GM20431 (cell line): Measurements from ENCODE around the gene FAM107B.

Source experiments
- in situ Hi-C: fragments of 300-500 bp; cut with MseI, MboI; formaldehyde crosslinking; loops from one replicate; pipeline ENCODE4 v1.15.0; 2020; ENCODE audit warnings: low sequenced_read_pairs; ENCODE audit not compliant: unreplicated experiment

The FAM107B gene

DNA sequence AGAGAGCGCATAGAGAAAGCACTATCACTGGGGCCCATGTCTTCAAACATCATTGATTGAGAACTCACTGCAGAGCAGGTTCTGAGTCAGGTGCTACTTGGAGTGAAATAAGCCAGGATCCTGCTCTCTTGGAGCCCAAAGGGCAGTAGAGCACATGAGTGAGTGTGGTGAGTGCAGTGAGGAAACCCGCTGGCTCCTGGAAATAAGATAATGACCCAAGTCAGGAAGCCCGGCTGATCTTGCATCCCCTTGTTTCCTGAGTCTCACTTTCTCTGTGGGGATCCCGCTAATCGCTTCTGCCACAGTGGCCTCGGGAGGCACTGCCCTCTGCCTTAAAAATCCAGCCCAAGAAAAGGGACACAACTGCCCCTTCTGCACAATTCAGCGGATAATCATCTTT is 7.1 kb upstream of the FAM107B start:
- in situ Hi-C loops = no loop called here

DNA sequence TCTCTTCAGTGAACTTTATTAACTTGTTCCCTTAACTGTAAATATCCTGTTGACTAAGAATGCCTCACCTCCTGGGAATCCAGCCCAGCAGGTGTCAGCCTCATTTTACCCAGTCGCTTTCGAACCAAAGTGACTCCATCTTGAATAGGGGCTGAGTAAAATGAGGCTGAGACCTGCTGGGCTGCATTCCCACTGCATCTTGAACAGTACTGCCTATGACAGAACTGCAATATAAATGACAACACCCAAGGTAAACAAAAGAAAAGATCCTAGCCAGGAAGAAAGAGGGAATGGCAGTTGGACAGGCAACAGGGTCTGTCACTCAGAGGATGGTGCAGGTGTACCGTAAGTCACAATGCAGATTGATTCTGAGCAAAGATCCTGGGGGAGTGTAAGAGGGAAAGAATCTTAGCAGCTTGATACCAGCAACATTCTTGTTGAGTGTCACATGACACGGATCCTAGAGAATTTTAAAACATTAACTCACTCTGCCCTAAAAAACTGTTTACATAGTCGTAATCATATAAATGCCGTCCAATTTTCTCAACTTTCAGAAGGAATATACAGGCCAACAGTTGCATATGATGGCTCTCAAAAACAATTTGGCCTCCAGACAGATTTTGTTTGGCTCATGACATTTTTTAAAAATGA is 4.4 kb upstream of the FAM107B start:
- in situ Hi-C loops = no loop called here

DNA sequence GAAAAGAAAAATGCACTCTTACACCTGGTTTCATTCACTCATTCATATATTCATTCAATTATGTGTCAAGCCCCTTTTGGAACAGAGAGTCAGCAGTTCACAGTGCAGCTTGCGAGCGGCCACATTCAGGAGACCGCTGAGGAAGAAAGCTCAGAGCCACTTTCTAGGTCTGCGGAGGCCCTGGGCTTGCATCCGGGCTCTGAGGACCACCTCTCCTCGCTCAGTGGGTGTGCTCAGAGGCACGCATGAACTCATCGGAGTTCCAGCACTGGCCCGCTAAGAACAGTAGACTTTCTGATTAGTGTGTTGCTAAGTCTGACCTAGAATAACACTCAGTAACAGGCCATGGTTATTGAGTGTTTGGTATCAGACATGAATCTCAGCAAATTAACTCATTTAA is 1.8 kb upstream of the FAM107B start:
- in situ Hi-C loops = no loop called here

DNA sequence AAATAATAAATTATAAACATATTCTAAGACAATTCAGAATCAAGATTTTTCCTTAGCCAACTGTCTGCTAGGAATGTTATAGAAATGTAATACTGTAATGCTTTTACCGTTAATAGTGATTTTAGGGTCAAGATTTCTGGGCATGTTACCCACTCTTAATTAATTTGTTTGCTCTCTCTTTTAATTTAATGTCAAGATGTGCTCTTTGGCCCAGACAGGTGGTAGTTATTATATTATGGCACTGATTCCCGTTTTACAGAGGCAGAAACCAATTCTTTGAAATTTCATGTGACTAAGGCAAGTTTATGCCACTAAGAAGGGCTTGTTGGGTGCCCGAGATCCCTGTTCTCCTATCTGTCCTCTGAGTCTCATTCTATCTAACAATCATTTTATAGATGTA is 959 bp upstream of the FAM107B start:
- in situ Hi-C loops = no loop called here

DNA sequence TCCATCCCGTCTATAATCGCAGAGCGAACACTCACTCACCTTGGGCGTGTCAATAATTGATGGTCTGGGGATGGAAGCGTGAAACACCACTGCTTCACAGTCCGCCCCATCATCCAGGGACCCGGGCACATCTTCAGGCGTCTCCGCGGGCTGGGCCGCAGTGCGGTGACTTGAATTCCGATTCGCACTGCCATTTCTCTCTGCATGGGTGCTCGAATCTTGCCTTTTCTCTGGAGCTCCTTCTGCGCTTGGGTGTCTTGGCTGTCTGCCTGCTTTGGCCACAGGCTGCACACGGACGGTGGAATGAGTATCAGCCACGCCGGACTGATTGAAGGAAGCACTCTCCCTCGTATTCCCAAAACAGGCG is 500 bp downstream of the FAM107B start:
- in situ Hi-C loops = no loop called here

DNA sequence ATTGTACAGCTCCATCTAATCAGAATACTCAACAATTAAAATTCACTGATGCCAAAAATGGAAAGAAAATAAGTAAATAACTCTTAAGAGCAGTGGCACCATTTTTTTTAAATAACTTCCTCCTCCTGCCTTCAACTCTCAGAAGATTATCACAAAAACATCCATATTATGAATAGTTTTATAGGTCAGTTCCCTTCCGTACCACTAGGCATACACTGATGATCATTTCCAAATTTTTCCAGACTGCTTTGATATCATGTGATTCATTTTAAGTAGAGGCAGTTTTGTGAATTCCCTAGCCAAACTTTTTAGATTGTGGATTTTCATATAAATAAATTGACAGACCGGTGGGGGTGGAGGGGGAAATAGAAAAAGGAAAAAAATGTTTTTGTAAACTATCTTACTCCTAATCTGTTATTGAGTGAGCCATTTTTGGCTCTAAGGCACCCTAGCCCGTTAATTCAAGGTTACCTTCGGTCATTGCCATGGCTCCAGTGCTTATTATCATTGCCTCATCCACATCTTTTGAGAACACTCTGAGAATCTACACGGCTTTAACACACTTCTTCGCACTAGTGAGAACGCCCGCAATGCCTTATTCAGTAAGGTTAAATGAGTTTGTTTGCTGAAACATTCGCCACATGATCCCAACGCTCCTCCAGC is 1.0 kb downstream of the FAM107B start:
- in situ Hi-C loops = no loop called here

DNA sequence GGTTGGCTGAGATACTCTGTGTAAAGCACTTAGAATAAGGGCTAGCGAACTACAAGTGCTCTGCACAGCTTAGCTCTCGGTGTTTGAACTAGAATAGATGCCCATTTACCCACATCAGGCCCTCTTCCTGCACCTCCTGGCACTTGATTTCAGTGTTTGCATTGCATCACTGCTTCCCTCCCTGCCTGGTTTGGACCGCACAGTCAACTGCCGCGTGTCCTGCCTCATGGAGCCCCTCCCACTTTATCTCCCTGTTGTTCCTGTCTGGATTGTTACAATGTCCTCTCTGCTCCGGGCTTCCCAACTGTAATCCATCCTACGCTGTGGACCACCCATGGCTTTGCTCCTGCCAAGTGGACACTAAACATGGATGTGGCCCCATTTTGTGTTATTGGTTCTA is 2.3 kb downstream of the FAM107B start:
- in situ Hi-C loops = no loop called here

DNA sequence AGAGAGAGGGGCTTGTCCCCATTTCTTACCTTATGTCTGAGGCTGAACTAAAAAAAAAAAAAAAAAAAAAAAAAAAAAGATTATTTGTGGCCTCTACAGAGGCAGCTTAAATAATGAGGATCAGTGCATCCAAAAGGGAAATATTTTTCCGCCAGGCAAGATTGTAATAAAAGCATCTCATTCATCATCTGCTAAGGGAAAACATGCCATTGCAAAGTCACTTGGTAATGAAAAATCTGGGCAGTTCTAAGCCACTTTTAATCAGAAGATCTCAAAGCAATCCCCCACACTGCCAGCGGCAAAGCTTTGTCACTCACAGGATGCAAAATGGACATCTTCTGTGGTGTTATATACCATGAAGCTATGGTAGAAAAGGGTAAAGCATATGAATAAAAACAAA is 3.8 kb downstream of the FAM107B start:
- in situ Hi-C loops = no loop called here

DNA sequence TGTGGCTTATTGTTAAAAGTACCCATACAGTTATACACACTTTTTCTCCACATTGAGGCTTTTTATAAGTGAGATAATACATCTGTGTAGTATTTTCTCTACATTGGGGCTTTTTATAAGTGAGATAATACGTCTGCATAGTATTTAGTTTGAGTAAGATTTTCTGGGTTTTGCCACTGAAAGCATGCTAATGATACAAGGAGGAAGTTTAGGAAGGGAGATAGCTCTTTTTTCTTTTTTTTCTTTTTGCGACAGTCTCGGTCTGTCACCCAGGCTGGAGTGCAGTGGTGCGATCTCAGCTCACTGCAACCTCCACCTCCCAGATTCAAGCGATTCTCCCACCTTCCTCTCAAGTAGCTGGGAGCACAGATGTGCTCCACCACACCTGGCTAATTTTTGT is 13.3 kb downstream of the FAM107B start:
- in situ Hi-C loops = no loop called here

DNA sequence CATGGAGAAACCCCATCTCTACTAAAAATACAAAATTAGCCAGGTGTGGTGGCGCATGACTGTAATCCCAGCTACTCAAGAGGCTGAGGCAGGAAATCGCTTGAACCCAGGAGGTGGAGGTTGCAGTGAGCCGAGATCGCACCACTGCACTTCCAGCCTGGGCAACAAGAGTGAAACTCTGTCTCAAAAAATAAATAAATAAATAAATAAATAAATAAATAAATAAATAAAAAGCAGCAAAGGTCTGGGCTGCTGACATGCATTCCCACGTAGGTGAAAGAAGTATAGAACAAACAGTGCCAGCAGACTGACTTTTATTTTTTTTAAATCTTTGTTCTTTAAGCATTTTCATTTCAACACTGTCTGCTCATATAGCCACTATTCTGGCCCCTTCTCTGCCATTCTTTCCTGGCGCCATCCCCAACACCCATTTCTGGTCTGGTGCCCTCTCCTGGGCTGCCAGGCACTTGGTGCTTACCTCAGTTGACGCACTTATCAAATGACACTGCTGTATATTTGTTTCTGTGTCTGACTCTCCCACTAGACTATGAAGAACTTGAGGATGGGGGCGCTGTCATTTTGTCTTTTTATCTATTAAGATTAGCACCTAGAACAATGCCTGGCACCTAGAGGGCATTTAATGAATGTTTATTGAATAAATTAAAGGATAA is 15.6 kb downstream of the FAM107B start:
- in situ Hi-C loops = no loop called here

DNA sequence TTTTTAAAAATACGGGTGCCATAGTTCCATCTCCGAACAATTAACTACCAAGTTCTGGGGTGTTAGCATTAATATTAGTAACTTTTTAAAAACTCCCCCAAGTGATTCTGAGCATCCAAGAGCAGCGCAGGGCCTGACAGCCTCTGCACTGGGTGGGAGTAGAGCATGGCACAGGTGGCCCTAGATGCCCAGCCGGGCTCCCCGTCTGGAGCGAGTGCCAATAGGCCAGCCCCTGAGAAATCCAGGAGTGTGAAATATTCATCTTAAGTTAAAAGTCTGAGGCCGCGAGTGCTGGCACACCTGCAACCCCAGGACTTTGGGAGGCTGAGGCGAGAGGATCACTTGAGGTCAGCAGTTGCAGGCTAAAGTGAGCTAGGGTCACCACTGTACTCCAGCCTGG is 16.2 kb downstream of the FAM107B start:
- in situ Hi-C loops = no loop called here

DNA sequence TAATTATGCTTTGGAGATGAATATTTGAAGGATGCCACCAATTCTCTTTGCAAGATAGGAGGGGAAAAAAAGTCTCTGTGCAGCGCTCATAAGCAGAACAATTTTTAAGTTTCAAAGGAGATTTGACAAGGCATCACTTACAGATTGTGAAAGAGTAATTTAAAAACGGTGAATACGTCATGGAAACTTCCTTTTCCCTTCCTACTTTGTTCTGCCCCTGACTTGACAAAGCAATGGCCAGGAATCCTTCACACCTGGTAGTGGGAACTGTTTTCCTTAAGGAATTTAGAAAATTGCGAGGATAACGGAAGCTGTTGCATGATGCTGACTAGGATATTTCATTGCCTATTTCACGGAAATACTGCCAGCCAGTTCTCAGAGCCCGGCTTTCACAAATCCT is 16.7 kb downstream of the FAM107B start:
- in situ Hi-C loops = no loop called here

DNA sequence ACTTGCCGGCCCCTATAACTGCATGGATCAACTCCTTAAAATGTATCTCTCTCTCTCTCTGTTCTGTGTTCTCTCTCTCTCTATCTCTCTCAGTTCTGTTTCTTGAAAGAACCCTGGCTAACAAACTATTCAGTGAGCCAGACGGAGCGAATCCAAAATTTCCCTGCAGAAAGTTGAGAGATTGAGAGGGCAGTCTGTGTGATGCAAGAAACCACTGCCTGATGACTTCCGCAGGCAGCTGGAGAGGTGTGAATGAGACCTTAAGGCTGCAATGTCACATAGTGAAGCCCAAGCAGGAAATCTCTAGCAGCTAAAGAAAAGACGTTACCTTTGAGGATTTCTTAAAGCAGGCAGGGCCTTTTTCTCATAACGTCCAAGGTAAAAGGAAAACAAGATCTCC is 17.3 kb downstream of the FAM107B start:
- in situ Hi-C loops = no loop called here

DNA sequence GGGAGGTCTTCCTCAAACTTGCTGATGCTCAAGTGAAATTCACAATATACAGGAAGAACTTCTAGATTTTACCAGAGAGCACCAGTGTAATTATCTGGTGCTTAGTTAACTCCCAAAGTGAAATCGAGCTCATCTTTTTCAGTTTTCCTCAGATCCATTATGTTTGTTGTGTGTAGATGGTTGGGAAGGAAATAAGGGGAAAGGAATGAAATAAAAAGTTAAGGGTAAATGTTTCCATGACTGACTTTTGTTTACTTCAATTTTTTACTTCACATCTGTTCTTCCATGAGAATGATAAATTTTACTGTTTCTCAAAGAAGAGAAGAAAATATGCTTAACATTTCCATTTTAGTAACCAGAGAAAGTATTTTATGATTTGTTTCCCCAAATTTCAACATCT is 21.3 kb downstream of the FAM107B start:
- in situ Hi-C loops = no loop called here

DNA sequence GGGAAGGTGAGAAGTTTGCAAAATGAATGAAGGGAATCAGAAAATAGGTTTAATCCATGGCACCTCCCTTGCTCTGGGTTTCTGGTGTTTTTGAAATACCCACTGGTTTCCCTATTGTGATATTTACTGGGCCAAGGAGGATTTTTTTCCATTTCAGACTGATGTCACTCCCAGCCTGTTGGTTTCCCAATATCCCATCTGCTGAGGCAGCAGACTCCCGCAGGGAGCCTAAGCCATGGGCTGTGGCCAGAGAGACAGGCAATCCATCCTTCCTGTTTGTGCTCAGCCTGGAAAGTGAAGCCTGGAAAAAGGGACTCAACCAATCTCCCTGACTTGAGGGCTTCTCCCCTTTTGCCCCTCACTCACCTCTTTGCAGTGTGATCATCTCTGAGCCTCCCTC is 22.8 kb downstream of the FAM107B start:
- in situ Hi-C loops = no loop called here

DNA sequence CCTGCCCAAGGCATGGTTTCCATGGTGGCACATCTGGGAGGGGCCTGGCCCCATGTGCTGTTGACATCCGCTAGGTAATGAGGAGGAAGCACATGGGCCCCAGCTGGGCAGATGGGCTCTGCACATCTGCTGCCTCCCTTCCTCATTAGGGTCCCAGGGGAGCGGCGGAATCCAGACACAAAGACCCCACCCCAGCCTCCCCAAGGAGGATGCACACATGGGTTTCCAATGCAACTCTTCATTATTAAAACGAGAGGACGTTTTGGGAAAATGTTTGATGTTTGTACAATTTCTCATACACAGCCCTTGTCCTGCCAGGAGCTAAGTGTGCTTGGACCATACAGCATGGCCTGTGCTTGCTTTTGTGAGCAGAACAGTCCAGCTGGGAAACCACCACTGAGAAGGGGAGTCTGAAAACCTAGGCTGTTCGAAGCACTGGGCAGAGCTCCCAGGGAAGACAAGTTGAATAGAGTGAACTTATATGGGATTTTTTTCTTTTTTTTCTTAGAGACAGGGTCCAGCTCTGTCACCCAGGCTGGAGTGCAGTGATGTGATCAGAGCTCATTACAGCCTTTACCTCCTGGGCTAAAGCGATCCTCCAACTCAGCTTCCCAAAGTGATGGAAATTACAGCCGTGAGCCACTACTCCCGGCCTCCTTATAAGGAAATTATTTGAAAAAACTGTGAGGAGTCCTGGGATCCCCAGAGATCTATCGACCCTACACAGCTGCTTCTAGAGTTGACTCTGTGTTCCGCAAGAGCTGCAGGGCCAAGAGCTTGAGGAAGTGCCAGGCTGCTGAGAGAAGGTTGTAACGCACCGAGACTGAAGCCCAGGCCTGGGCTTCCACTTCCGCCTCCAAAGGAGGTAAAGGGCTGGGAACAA is 23.4 kb downstream of the FAM107B start:
- in situ Hi-C loops = no loop called here

DNA sequence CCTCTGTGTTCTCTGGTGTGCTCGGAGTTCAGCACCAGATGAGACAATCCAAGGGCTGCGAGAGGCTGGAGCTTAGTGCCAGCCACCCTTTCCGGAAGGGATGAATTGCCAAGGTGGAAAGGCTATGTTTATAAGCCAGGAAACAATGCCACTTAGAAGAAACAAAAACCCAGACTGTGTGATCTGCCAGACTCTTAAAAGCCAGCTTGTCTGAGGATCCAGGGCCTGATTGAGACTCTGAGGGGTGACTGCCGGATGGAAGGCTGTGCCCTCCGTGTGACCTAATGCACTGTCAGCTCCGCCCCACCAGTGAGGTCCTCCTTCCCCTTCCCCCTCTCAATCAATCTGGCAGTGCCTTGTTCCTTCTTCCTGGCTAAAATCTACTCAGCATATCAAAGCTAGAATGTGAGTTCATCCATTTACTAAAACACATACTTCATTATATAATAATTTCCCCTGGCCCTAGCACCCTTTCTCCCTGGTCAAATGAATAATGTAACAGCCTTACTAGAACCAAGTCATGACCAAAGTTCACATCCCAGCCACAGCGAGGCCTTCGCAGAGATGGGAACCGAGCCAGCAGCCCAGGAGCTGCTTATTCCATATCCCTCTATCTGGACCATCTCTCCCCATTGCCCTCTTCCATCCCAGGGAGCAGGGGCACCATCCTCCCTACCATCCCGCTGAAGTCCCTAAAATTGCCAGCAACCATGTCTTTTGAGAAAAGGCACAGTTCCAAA is 25.5 kb downstream of the FAM107B start:
- in situ Hi-C loops = no loop called here

DNA sequence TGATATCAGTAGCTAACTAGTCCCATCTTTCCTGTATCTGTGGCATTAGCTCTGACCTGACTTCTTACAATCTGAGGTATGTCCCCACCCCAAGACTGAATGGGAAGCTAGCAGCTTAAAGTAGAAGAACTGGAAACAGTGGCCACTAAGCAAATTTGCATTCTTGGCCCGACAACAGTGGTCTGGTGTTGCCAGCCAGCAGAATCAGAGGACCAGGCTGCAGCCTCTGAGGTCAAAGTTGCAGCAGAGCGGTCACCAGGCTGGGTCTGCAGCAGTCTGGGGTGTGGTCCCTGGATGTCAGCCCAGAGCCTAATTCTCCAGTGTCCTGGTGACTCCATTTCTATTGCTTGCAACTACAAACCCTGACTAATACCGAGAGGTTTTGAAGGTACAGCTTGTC is 26.3 kb downstream of the FAM107B start:
- in situ Hi-C loops = no loop called here

DNA sequence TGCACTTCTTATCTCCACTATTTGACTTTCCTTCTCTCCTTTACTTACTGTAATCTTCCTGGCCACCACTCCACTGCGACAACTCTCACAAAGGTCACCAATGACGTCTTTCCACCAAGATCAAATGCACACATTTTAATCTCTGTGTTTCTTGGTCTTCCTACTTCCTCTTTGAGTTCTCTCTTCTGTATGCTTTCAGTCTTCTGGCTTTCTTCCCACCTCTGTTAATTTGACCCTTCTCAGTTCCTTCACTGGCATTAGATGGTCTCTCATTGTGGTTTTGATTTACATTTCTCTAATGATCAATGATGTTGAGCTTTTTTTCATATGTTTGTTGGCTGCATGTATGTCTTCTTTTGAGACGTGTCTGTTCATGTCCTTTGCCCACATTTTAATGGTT is 31.9 kb downstream of the FAM107B start:
- in situ Hi-C loops = no loop called here

DNA sequence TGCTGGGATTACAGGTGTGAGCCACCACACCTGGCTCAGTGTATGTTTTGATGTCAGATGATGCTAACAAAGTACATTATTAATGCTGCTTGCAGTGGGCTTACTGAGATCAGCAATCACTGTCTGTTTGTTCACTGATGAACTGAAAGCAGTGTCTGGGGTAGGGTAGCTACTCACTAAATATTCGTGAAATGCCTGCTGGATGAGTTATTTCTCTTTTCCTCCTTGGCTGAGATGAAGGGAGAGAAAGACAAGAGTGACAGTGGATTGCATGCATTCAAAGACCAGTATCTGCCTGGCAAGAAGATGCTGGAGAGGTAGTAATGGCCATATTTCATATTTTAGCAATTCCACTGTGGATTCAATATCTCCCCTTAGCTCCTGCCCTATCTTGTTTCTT is 32.3 kb downstream of the FAM107B start:
- in situ Hi-C loops = no loop called here
